Left lung (tissue), 10 donors: Measurements from ENCODE around the gene ZNF865. TPM values are rescaled to one million over a fixed set of nuclear protein-coding genes. Genes with fewer than 3 reads are reported as not detected.
A peak's percentile ranks its signal among the peaks of the same experiment; 100 is the strongest.

Experiments
- ATAC-seq: fragments of 200-7000 bp; cut with Tn5 transposase; one replicate; pipeline ENCODE4 v1.9.1; 2020; ENCODE audit warnings: moderate library complexity
- DNase-seq, 4 donors: peaks; one replicate each; pipeline ENCODE4 v3.0.0-alpha.2; 2013 to 2020
- H3K27ac ChIP-seq, 2 donors: fragments of 200-600 bp; sonication (generic) in 1 of 2; one replicate each; pipeline versions ENCODE4 v1.5.0 to v1.8.0; 2020 to 2021
- H3K27me3 ChIP-seq, 2 donors: fragments of 200-600 bp; sonication (generic) in 1 of 2; one replicate each; pipeline versions ENCODE4 v1.5.0 to v1.8.0; 2020 to 2021
- H3K36me3 ChIP-seq, 2 donors: fragments of 200-600 bp; sonication (generic) in 1 of 2; one replicate each; pipeline versions ENCODE4 v1.5.0 to v1.8.0; 2020 to 2021
- H3K4me1 ChIP-seq, 2 donors: fragments of 200-600 bp; one replicate each; pipeline ENCODE4 v1.8.0; 2021
- H3K4me3 ChIP-seq, 2 donors: fragments of 200-600 bp; sonication (generic) in 1 of 2; one replicate each; pipeline versions ENCODE4 v1.5.0 to v1.8.0; 2020 to 2021; ENCODE audit warnings: mild to moderate bottlenecking in 1 of 2
- H3K9me3 ChIP-seq, 2 donors: fragments of 200-600 bp; sonication (generic) in 1 of 2; one replicate each; pipeline versions ENCODE4 v1.5.0 to v1.8.0; 2020 to 2021
- CTCF ChIP-seq, 2 donors: fragments of 200-600 bp; sonication (generic) in 1 of 2; IDR thresholded peaks; one replicate each; pipeline versions ENCODE4 v1.5.0 to v1.8.0; 2021; ENCODE audit warnings: antibody characterized with exemption in 2 of 2
- intact Hi-C, 2 donors: fragments of 100-400 bp; cut with DNase I; formaldehyde crosslinking; loops; one replicate each; pipeline versions ENCODE4 v1.11.2 to v1.14.2; 2022
- polyA plus RNA-seq, 6 donors: library from polyadenylated mRNA; unstranded; fragments of 120-200 nt; gene quantifications; one replicate each; pipeline ENCODE4 v1.2.1, GENCODE V29; 2013; ENCODE audit not compliant: insufficient read length in 6 of 6
- total RNA-seq, 2 donors: library from RNA; stranded (reverse); fragmentation: NEBNext Ultra II Directional; extraction: Animal tissue kit (Norgen Biotek cat#: 25700); gene quantifications; one replicate each; pipeline ENCODE4 v1.2.1, GENCODE V29; 2021
- donor health status: DM: no; HTN: yes; CAD: no.
- donor health status: DM: no; HTN: no; CAD: no.

The ZNF865 gene
- total and polyA plus RNA-seq, 8 donors = 5.9 to 16.1 (median 10.0) TPM

- peak overlapping the region in 1 of 2 donors; percentile 97 for H3K4me3 ChIP-seq
- no peaks in the 10 kb centered on the region for H3K9me3 ChIP-seq
- ATAC-seq (no peak), DNase-seq (peak in 2 of 4 donors; percentile 59 to 66)
- peaks cover 0 to 38% of the 10 kb centered on the region in 2 donors for H3K36me3 ChIP-seq
- intact Hi-C loops = no loop called here
- no peak for TF ChIP-seq CTCF (IDR thresholded peaks at IDR 0.05)
- H3K4me1 ChIP-seq = peaks cover 38 to 56% of the 10 kb centered on the region in 2 donors
- H3K27me3 ChIP-seq = no peaks in the 10 kb centered on the region
- no peak overlapping the region for H3K27ac ChIP-seq
Measured at GRCh38 chr19:55656988-55657747, 51.7 kb downstream of the ZNF865 start.

DNA sequence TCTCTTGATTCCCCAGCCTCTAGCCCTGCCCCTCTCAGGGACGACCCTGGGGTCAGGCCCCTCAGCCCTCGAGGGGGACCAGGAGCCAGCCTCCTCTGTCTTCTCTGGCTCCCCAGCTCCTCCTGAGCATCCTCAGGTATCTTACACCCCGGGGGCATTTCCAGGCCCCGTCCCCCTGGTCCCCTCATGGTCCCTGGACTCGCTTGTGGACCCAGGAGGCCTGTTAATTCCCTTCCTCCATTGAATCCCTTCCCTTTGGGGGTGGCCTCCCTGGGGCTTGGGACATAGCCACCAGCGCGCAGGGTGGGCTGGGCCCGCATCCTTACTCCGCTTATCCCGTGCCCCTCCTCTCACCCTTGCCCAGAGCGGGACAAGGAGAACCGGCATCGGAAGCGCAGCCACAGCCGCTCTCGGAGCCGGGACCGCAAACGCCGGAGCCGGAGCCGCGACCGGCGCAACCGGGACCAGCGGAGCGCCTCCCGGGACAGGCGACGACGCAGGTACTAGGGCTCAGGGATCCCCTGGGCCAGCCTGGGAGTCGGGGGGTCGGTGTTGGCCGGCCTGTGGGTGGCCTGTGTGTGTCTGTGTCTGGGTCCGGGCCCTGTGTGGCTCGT, 53.5 kb downstream of the ZNF865 start:
- DNase-seq = peak in 1 of 4 donors; percentile 76
- Histone ChIP-seq H3K4me1 (peaks cover 38 to 48% of the 10 kb centered on the region in 2 donors), H3K27me3 (no peaks in the 10 kb centered on the region), H3K9me3 (no peaks in the 10 kb centered on the region), H3K4me3 (no peak overlapping the region), H3K27ac (no peak overlapping the region), H3K36me3 (peaks cover under 1 to 50% of the 10 kb centered on the region in 2 donors)
- ATAC-seq = no peak
- intact Hi-C loops = no loop called here
- no peak for TF ChIP-seq CTCF (IDR thresholded peaks at IDR 0.05)

GRCh38 chr19:55659822-55660221, 54.4 kb downstream of the ZNF865 start:
- Histone ChIP-seq H3K4me1 (peaks cover 38 to 48% of the 10 kb centered on the region in 2 donors), H3K36me3 (peaks cover 4 to 59% of the 10 kb centered on the region in 2 donors), H3K4me3 (no peak overlapping the region), H3K27ac (no peak overlapping the region), H3K27me3 (no peaks in the 10 kb centered on the region), H3K9me3 (no peaks in the 10 kb centered on the region)
- no peak for ATAC-seq
- no peak for TF ChIP-seq CTCF (IDR thresholded peaks at IDR 0.05)
- intact Hi-C loops = no loop called here
- DNase-seq = peak in 1 of 4 donors; percentile 31

- peaks cover 38 to 48% of the 10 kb centered on the region in 2 donors for H3K4me1 ChIP-seq
- intact Hi-C loops = no loop called here
- peaks cover 4 to 65% of the 10 kb centered on the region in 2 donors for H3K36me3 ChIP-seq
- no peaks in the 10 kb centered on the region for H3K9me3 ChIP-seq
- TF ChIP-seq CTCF (IDR thresholded peaks at IDR 0.05) = no peak
- H3K27me3 ChIP-seq = no peaks in the 10 kb centered on the region
- no peak overlapping the region for H3K27ac ChIP-seq
- no peak overlapping the region for H3K4me3 ChIP-seq
- DNase-seq (no peak), ATAC-seq (no peak)
Measured at GRCh38 chr19:55660404-55660803, 55.0 kb downstream of the ZNF865 start.

DNA sequence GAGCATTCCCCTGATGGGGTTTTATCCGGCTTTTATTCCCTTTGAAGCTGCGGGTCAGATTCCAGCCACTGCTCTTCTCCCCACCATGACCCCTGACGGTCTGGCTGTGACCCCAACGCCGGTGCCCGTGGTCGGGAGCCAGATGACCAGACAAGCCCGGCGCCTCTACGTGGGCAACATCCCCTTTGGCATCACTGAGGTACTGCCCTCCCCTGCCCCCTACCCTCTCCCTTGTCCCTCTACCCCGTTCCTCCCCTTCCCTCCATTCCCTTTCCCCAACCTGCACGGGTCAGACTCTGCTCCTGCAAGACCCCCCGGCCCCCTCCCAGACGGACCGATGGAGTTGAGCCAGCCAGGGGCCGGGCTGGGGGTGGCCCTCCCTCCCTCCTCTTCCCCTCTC, 55.5 kb downstream of the ZNF865 start:
- ATAC-seq = no peak
- no peak overlapping the region for H3K27ac ChIP-seq
- no peak for TF ChIP-seq CTCF (IDR thresholded peaks at IDR 0.05)
- H3K27me3 ChIP-seq = no peaks in the 10 kb centered on the region
- no peaks in the 10 kb centered on the region for H3K9me3 ChIP-seq
- peaks cover 4 to 71% of the 10 kb centered on the region in 2 donors for H3K36me3 ChIP-seq
- no peak overlapping the region for H3K4me3 ChIP-seq
- intact Hi-C loops = no loop called here
- peak in 1 of 4 donors; percentile 66 for DNase-seq
- H3K4me1 ChIP-seq = peaks cover 34 to 42% of the 10 kb centered on the region in 2 donors
